Jurkat, Clone E6-1 (cell line): ENCODE measurements around the gene APOB.

Experiments used
- DNase-seq: peaks from one replicate; pipeline ENCODE4 v3.0.0-alpha.2; 2011; ENCODE audit warnings: low read depth, low spot score
- H3K4me3 ChIP-seq: 2 replicates; pipeline ENCODE4 v1.5.1; 2011; ENCODE audit warnings: mild to moderate bottlenecking, low read length, control low read depth, moderate library complexity

Gene APOB

DNA sequence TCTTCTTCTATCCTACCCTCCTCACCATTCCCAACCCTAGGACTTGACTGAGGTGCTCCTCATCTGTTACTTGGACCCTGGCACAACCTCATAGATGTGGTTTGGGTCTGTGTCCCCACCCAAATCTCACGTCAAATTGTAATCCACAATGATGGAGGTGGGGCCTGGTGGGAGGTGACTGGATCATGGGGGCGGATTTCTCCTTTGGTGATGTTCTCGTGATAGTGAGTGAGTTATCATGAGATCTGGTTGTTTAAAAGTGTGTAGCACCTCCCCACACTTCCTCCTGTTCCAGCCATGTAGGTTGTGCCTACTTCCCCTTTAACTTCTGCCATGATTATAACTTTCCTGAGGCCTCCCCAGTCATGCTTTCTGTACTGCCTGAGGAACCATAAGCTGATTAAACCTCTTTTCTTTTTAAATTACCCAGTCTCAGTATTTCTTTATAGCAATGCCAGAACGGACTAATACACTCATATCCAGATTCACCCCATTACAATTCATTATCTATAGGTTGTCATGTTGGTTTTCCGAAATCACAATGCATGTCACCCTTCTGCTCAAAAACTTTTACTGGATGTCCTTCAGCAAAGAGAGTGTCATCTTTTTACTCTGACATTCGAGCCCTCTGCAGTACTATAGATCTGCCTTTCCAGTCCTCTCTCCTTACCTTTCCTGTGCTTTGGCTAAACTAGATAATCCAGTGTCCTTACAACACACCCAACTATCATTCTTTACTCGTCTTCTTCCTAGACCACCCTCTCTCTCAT is 45.7 kb downstream of the APOB start:
- no peak for DNase-seq
- no peak overlapping the region for H3K4me3 ChIP-seq

DNA sequence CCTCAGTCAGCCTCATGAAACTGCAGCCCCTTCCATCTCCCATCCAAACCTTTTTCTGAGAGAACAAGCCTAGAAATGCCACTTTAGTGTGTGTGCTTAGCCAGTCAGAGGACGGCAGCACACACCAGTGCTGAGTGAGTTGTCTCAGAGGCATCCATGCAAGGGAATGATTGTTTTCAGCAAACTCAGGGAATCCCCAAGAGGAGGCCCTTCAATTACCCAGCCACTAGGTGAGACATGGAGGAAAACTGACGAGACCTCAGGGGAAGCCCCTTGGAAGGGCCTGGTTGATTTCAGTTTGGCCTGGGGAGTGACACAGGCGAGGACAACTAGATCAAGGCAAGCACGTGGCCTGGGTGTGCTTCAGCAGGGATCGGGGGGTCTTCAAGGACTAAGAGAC is 49.7 kb downstream of the APOB start:
- DNase-seq = no peak

DNA sequence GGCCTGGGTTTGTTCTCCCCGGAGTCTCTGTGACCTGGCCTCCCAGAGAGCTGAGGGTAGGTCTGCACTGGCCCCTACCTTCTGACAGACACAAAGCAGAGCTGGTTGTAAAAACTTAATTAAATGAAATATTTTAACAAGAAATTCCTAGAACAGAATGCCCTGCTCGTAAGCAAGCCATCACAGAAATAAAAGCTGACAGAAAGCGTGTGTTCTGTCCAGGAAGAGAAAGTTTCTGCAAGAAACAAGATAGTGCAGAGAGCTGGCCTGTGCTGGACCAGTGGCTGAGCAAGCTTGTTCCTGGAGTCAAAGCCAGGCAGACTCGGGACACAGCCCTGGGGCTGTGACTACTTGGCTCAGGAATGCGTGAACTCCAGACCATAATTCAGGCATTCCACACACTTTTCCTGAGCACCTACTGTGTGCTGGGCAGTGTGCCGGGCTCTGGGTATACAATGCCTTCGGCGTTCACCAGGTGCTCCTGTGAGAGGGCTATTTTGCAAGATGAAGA is 51.6 kb downstream of the APOB start:
- no peak for DNase-seq
- H3K4me3 ChIP-seq = no peak overlapping the region

More for the DNA sequence above, 49.7 kb downstream of the APOB start:
- no peak overlapping the region for H3K4me3 ChIP-seq

DNA sequence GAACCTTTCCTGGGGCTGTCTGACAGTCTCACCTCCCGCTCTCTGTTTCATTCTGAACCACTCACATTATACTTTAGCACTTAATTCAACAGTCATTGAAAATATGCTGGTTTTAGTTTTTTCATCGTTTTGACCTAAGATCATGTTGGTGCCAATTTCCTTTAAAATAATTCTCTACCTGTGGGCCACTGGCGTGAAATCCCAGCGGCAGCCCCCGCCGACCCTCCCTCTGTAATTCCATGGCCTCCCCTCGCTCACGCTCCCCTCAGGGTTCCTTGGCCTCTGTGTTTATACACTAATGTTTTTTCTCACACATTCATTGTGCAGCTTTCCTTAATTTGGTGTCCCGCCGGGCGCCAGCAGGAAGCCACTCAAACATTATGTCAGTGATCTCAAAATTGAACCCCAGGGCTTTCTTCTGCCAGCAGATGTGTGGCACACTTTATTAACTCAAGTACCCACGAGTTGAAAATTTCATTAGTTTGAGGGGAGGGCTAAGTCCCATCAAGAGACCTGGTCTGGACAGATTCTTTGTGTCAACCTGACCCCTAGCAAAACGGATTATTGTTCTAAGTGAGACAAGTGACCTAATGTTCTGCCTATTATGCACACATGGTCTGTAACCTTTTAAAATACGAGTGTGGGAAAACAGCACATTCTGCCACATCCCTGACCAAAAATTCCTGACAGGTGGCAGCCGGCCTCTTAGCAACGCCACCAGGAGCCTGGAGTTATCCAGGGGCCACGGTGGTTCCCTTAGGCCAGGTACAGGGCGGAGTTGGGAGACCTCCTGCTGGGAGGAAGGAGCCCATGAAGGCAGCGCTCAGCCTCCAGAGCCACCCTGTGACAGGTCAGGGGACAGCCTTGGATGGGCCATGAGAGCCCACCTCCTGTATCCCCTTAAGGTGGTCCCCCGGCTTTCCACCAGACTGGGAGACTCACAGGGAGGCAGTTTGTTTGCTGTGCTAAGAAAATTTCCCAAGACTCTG is 53.1 kb downstream of the APOB start:
- DNase-seq = no peak
- no peak overlapping the region for H3K4me3 ChIP-seq

DNA sequence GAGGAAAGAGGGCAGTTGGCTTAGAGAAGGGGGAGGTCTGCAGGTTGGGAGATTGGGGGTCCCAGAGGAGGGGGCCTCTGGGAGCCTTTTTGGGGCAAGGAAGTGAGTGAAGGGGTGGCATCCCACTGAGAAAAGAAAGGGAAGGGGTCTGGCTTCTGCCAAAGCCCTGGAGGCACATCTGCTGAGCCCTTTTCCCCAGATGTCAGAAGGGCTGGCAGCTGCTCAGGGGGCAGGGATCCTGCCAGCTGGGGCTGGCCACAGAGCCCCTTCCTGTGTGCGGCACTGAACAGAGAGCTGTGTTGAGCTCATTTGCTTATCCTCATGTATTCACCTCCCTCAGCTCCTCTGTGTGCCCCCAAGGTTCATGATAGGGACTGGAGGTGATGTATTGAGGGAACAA is 54.5 kb downstream of the APOB start:
- DNase-seq = no peak

DNA sequence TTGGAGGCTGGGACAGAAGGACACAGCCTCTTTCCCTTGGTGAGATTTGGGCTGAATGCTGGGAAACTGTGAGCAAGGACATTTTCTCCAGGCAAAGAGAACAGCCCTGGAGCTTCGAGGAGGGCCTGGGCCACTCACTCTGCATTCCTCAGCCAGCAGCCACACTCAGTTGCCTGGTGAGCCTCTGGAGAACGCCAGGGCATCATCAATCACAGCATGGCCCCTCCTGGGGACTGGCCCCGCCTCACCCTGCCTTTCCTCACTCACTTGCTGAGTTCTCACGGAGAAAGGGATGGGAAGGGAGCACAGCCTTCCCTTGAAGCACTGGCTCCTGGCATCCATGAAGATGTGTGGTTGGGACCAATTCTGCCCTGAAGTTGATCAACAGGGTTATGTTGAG is 55.0 kb downstream of the APOB start:
- H3K4me3 ChIP-seq = no peak overlapping the region
- DNase-seq = no peak

More for the DNA sequence above, 54.5 kb downstream of the APOB start:
- no peak overlapping the region for H3K4me3 ChIP-seq

DNA sequence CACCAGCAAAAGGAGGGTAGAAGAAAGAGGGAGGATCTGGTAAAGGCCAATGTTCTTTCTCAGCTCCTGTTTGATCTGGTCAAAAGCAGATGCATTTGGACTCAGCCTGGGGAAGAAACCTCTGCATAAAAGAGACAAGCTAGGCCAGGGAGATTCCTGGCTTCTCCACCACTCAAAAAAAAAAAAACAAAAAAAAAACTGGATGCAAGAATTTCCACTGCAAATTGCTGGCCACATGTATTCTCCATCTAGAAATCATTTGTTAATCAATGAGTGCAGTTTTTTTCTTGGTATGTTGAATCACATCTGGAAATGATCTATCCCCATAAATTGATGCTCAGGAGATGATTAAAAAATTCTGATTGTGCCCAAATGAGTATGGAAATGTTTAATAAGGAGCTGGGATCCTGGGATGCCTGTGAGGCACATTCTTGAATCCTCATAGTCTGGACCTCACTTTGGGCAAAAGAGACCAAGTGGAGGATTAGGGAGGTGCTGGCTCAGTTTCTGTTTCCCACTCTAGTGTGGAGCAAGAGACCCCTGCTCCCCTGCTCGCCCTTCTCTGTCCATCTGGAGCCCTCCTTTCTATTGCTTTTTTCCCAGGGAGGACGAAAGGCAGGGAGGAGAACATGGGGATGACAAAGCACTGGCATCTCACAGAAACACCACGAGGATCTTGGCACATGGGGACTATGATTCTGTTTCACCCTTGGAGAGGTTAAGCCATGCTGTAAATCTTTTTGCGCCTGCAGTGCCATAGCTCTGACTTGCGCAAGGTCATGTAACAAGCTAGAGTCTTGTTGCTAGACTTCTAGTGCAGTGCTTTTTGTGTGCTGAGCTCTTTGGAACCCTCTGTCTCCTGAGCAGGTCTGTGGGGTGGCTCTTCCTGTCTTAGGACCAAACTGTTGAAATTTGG is 57.6 kb downstream of the APOB start:
- H3K4me3 ChIP-seq = no peak overlapping the region
- DNase-seq = no peak

DNA sequence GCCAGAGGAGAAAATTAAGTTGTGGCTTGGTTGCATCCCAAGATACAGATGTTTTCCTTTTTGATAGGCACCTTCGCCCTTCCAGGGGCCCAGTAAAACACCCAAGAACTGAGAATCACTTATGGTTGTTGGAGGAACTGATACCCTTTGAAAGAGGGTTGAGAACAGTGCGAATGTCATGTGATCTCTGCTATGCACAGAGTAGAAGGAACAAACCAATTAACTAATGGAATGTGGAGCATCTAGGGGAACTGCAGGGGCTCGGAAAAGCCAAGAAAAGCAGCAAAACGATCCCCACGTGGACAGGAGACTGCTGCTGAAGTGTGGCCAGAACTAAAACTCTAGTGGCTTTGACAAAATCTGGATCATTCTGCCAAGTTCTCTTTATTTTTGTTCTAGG is 58.8 kb downstream of the APOB start:
- no peak overlapping the region for H3K4me3 ChIP-seq
- DNase-seq = no peak

DNA sequence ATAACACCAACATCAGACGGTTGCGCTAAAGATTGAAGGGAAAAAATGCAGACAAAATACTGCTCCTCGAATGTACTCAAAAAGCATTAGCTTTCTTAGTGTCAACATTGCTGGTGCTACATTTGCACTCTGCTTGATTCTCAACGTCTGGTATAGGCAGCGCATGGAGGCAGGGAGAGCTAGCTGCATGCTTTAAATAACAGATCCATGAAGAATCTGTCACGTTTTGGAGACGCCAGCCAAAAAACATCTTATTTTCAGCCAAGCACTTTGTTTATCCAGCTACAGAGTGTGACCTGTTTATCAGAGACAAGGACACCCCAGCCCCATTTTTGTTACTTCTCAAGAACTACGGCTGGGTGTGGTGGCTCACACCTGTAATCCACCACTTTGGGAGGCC is 59.5 kb downstream of the APOB start:
- no peak overlapping the region for H3K4me3 ChIP-seq
- DNase-seq = no peak

DNA sequence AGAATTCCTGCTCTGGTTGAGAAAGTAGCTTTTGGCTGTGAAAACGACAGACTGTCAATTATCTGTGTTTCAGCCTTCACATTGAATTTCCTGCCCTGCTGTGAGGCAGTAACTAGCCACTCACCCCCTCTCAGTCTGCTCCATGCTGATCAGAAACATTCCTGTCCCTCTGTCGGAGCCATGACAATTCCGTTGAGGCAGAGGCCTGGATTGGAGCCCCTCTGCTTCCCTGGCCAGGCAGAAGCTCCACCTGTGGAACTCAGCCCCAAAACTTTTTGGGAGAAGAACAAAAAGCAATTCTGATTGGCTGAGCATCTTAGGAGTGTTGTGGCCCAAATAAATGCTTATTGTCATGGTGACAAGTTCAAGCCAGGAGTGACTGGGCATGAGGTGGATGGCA is 60.0 kb downstream of the APOB start:
- H3K4me3 ChIP-seq = no peak overlapping the region
- DNase-seq = no peak

DNA sequence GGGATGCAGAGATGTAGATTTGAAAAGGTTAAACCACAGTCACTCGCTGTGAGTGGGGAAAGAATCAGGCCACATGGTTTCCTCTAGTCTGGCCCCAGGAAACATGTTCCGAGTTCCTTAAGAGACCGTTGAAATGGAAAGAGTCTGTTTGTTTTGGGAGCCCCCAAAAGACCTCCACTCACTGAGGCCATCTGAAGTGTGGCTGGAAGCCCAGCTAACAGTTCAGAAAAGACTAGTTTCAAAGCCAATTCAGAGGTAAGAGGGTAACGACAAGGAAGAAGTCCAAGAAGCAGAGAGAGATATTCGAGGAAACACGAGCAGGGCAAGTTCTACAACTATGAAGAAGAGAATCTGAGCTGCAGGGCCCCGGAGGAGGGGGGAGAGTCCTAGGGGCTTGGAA is 61.0 kb downstream of the APOB start:
- H3K4me3 ChIP-seq = no peak overlapping the region
- no peak for DNase-seq

DNA sequence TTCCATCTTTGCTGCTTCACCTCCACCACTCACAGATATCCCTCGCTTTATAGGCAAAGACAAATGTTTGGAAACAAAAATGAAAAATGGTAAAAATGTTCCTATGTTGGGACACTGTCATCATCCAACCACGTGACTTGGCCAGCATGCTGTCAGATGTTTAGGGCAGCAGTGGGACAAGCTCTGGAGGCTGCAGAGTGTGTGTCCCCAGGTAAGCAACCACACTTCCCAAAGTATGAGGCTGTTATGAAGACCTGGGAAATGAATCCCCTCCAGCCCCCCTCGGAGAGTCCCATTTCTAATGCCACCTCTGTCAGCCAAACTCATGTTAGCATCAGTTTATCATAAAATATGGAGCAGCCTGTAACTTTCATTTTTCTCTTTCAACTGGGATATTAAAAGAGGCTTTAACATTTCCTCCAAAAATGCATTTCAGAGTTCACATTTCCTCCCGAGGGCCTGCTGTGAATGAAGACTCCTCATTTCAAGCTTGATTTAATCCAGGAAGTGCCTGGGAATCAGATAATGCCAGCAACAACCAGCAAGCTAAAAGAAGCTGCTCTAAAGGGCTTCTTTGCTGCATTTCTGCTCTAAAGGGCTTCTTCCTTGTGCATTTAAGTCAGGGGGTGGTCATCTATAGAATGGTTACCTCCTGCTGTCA is 66.2 kb downstream of the APOB start:
- no peak overlapping the region for H3K4me3 ChIP-seq
- no peak for DNase-seq

DNA sequence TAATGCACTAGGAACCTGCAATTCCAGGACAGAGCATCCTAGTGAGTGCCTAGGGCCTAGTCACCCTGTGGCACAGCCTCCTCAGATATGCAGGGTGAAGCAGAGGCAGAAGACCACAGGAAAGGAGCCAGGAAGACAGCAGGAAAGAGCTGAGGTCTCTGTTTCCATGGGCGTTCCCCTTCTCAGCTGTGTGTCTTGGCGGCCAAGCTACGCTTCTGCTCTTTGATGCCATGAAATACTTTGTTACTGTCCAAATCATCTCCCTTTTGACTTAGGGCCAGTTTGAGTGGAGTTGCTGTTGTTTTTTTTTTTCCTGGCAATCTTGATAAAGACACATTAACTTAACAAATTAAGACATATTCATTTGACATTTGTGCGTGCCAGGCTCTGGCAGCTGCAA is 67.3 kb downstream of the APOB start:
- DNase-seq = no peak
- H3K4me3 ChIP-seq = no peak overlapping the region

DNA sequence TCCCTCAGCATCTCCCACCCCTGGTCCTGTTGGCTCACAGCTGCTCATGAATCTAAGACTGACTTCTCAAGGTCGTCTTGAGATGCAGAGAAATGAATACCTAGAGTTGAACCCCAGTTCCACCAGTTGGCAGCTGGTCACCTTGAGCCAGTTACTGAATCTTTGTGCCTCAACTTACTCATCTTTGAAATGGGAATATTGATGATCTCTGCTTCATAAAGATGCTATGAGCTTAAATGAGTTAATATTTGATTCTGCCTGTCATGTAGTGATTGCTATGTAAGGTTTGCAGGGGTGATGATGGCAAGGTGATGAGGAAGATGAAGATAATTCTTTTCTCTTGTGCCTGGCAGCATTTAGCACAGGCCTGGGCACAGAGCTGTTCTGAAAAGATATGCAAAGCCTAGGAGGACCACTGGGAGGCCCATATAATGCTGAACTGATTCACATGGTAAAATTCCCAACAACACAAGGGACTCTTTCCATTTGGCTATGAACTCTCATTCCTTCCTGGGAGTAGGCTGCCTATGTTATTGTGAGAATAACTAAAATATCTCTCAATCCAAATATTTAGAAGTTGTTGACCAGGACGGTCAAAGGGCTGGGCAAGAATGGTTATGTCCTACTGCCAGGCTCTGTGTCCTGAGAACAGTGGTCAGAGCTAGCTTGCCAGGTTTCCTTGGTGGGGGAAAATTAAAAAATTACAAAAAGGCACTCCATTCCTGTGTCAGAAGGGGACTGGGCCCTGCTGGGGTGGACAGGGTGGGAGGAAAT is 70.9 kb downstream of the APOB start:
- no peak for DNase-seq

DNA sequence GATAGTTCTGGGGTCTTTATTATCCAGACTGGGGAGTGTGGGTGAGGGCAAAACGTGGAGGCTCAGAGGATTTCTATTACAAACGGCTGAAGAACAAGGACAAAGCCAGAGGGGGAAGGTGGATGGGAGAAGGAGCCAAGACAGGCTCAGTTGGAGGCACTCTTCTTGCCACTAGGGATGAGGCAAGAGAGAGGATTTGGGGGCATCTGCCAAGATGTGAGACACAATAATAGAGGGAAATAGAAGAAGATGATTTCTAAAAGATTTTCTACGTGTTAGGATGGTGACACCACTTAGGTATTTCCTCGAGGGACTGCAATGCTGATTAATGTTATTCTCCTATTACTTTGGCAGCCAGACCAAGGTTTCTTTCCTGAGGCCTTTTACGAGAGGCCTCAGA is 71.8 kb downstream of the APOB start:
- no peak for DNase-seq
- no peak overlapping the region for H3K4me3 ChIP-seq

More for the DNA sequence above, 70.9 kb downstream of the APOB start:
- H3K4me3 ChIP-seq = no peak overlapping the region

DNA sequence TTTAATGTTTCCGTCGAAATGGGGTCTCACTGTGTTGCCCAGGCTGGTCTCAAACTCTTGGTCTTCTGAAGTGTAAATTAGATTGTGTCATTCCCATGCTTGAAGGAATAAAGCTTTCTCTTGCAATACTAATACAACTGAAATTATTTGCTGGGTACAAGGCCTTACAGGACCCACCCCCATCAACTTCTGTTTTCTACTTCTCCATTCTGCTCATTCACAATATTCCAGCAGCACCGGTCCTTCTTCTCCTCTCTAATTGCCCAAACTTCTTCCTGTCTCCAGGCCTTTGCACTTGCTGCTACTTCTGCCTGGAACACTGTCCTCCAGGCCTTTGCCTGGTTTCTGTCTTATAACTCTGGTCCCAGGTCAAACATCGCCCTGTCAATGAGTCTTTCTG is 73.8 kb downstream of the APOB start:
- no peak overlapping the region for H3K4me3 ChIP-seq
- DNase-seq = no peak

DNA sequence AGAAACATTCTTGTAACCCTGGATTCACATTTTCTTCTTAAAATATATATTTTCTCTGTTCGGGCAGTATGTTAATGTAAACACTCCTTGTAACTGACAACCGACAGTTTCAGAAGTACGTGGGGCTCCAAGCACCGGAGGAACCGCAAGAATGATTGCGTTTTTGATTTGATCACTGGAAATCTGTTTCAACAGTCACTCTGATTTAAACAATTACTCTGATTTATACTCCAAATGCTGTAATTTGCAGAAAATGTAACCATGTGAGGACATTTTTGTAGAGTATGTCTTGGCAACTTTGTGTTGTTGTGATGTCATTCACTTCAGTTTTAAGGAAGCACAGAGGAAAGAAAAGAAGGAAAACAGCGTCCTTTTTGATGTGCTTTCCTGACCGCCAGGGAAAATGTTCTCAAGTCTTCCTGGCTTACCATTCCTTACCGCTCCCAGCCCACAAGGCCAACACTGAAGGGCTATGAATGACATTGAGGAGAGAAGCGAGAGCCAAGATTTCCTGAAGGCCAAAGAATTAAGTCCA is 77.7 kb downstream of the APOB start:
- DNase-seq = no peak

DNA sequence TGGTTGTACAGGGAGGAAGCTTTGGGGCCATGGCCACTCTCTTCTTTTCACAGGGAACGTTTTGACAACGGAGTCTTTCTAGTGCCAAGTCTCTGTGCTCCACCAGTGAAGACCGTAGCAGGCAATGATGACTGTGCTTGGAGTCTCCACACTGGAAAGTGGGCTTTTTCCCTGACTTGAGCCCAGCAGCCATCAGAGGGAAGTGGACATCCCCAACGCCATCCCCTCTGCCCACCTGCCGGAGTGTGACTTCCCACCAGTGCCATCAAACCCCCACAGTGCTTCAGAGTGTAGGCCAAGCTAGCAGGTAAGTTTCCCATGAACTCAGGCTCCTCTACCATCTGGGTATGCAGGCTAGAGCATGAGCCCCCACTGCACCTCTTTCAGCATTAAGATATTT is 78.7 kb downstream of the APOB start:
- no peak for DNase-seq
- no peak overlapping the region for H3K4me3 ChIP-seq

More for the DNA sequence above, 77.7 kb downstream of the APOB start:
- no peak overlapping the region for H3K4me3 ChIP-seq
